8988T (cell line): ENCODE results near the gene METTL25B.

Experiments
- DNase-seq: peaks from one replicate; pipeline ENCODE4 v3.0.0; 2011

The METTL25B gene

DNA sequence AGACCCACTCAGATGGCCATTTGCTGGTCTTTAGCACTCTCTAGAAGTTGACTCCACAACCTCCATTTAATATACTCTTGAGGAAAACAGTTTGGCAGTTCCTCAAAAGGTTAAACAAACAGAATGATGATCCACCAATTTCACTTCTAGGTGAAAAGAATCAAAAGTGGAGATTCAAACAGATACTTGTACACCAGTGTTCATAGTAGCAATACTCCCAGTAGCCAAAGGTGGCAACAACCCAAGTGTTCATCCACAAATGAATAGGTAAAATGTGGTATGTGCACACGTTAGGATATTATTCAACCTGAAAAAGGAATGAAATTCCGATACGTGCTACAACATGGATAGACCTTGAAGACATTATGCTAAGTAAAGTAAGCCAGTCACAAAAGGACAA lies 45.3 kb downstream of the METTL25B start:
- DNase-seq, result no peak

DNA sequence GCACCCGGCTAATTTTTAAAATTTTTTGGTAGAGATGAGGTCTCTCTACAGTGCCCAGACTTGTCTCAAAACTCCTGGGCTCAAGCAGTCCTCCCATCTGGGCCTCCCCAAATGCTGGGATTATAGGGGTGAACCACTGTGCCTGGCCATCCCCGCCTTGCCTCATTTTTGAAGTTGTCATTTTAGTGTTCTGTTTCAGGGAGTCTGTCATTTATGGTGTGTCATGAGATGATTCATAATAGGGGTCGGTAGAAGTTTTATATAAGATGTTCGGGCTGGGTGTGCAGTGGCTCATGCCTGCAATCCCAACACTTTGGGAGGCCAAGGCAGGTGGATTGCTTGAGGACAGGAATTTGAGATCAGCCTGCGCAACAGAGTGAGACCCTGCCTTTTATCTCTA lies 47.5 kb downstream of the METTL25B start:
- DNase-seq, result no peak

DNA sequence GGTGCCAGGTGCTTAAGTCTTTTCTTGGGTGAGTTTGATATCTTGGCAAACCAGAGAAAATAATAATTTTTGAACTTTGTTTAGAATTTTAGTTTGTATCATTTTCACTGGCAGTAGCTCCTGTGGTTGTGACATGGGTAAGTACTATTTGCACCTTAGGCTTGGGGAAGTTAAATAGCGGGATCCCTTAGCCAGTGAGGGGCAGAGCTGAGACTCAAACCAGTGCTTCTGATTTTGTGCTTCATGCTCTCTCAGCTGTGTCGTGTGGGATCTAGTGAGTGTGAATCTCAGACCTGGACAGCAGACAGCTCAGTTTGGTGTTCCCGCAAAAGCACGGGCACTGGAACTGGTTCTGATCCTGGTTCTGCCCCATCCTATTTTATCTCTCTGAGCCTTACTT lies 48.7 kb downstream of the METTL25B start:
- DNase-seq, result no peak

DNA sequence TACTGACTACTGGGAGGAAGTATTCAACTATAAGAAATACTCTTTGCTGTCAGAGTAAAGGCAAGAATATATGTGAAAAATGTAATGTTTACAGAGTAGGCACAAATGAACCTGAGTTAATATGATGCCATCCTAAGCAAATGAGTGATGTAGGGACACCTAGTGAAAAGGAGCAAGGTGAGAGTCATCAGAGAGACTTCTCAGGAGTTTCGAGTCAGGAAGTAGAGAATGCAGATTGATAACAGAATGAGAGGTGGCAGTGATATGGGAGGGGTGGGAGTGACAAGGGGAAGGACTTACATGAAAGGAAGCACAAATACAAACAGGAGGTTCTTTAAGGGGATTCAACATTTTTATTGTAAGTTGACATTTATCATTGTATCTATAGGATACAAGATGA lies 49.3 kb downstream of the METTL25B start:
- no peak for DNase-seq

DNA sequence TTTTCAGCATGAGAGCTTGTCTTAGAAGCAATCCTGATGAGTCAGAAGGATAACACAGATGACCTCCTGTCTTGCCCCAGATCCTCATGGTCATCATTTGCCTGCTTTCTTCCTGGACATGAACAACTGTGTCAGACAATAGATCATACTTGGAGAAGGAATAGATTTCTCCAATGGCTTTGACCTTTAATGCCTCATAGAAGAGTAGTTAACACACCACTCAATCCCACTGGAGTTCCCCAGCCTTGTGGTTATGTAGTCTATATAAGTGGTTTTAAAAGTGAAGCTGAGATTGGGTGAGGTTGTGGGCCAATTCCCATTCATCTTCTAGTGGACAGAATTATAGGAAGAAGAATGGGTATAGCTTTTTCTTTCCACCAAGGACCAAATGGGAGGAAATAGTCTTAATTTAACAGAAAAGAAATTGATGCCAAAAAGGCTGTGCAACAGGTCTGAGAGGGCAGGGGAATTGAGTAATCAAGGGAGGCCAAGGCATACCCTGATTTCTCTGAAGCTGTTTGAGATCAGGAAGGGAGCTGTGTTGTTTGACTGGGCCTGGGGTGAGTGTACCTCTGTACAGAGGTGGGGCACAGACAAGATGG lies 53.4 kb downstream of the METTL25B start:
- no peak for DNase-seq

DNA sequence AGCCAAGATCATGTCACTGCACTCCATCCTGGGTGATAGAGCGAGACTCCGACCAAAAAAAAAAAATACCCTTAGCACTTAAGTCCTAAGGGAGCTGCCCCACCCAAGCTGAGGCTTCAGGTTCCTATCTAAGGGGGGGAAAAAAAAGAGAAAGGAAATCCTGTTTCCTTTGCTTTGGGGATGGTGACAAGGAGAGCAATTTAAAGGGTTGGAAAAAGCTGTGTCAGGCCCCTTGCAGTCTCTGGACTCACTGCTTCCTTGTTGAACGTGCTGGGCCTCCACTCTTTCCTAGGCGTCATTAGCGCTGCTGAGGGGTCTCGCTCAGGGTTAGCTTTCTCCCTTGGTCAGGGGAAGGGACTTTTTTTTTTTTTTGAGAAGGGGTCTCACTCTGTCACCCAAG lies 57.2 kb downstream of the METTL25B start:
- DNase-seq, result no peak
